Tibial nerve (tissue), 4 donors: ENCODE measurements around the gene SLC7A4. TPM values are rescaled to one million over a fixed set of nuclear protein-coding genes. Genes with fewer than 3 reads are reported as not detected.

Source experiments
- DNase-seq, 2 donors: peaks; one replicate each; pipeline ENCODE4 v3.0.0-alpha.2; 2019; ENCODE audit warnings: low spot score in 2 of 2
- H3K27ac ChIP-seq, 4 donors: fragments of 200-600 bp; sonication (generic) in 3 of 4; one replicate each; pipeline ENCODE4 v1.5.1; 2017 to 2019; ENCODE audit warnings: mild to moderate bottlenecking in 1 of 4
- H3K27me3 ChIP-seq, 2 donors: fragments of 200-600 bp; sonication (generic) in 1 of 2; one replicate each; pipeline versions ENCODE4 v1.5.1 to v1.6.0; 2017 to 2019
- H3K36me3 ChIP-seq, 3 donors: fragments of 200-600 bp; sonication (generic); one replicate each; pipeline ENCODE4 v1.5.1; 2018 to 2019
- H3K4me1 ChIP-seq, 4 donors: fragments of 200-600 bp; sonication (generic) in 3 of 4; one replicate each; pipeline ENCODE4 v1.5.1; 2017 to 2019
- H3K4me3 ChIP-seq, 4 donors: fragments of 200-600 bp; sonication (generic) in 3 of 4; one replicate each; pipeline ENCODE4 v1.5.1; 2017 to 2019; ENCODE audit warnings: mild to moderate bottlenecking in 1 of 4, moderate library complexity in 1 of 4
- H3K9me3 ChIP-seq, 4 donors: fragments of 200-600 bp; sonication (generic) in 3 of 4; one replicate each; pipeline ENCODE4 v1.5.1; 2017 to 2019
- EP300 ChIP-seq, 2 donors: sonication (generic); formaldehyde crosslinking; IDR thresholded peaks; one replicate each; pipeline ENCODE4 v1.6.1; 2017; ENCODE audit warnings: antibody characterized with exemption in 2 of 2, mild to moderate bottlenecking in 1 of 2
- POLR2A ChIP-seq, 2 donors: fragments of 450-650 bp; IDR thresholded peaks; one replicate each; pipeline ENCODE4 v1.6.1; 2017; ENCODE audit warnings: antibody characterized with exemption in 2 of 2, mild to moderate bottlenecking in 2 of 2, moderate library complexity in 2 of 2
- WGBS, 2 donors: methylation state at CpG; one replicate each; pipeline ENCODE4 v1.1.5; 2018; 5-methylcytosine and 5-hydroxymethylcytosine counted together
- total RNA-seq, 4 donors: library from RNA; depleted of rRNA; stranded (reverse); fragments of >200 nt; gene quantifications; one replicate each; pipeline ENCODE4 v1.1.0, GENCODE V29; 2016
- TF ChIP-seq, protein P1 (sequence below), 5 experiments: fragments of 200-600 bp in 3 of 5; fragments of 450-650 bp in 2 of 5; sonication (generic) in 3 of 5; IDR thresholded peaks; one replicate each; pipeline ENCODE4 v1.5.1; 2016 to 2019; ENCODE audit warnings: antibody characterized with exemption in 5 of 5, mild to moderate bottlenecking in 3 of 5, moderate library complexity in 2 of 5

SLC7A4 gene
- total RNA-seq, 4 donors from 2014 or later = 0.22 to 1.3 TPM; not detected in 2

DNA sequence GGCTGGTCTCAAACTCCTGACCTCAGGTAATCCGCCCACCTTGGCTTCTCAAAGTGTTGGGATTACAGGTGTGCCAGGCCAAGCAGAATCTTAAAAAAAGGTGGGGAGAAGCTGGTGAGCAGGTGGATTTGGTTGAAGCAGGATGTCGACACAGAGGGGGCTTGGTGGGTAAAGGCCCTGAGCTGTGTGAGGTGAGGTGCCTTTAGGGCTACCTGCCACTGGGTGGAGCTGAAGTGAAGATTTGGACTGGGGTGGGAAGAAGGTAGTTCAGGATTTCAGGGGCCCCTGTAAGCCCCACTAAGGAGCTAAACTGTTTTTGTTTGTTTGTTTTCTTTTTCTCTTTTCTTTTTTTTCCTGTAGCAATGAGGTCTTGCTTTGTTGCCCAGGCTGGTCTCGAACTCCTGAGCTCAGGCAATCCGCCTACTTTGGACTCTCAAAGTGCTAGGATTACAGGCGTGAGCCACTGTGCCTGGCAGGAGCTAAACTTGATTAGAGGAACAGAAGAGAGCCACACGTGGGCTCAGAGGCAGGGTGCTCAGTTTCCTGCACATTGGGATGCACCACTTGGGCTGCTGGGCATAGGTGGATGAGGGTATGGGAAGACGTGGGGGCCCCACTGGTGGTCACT lies 11.4 kb downstream of the SLC7A4 start:
- H3K36me3 ChIP-seq = no peaks in the 10 kb centered on the region
- DNase-seq = no peak
- H3K4me3 ChIP-seq = no peak overlapping the region
- H3K4me1 ChIP-seq = peaks cover 0 to 3% (median 1%) of the 10 kb centered on the region in 4 donors
- TF ChIP-seq, protein P1, sequence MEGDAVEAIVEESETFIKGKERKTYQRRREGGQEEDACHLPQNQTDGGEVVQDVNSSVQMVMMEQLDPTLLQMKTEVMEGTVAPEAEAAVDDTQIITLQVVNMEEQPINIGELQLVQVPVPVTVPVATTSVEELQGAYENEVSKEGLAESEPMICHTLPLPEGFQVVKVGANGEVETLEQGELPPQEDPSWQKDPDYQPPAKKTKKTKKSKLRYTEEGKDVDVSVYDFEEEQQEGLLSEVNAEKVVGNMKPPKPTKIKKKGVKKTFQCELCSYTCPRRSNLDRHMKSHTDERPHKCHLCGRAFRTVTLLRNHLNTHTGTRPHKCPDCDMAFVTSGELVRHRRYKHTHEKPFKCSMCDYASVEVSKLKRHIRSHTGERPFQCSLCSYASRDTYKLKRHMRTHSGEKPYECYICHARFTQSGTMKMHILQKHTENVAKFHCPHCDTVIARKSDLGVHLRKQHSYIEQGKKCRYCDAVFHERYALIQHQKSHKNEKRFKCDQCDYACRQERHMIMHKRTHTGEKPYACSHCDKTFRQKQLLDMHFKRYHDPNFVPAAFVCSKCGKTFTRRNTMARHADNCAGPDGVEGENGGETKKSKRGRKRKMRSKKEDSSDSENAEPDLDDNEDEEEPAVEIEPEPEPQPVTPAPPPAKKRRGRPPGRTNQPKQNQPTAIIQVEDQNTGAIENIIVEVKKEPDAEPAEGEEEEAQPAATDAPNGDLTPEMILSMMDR (IDR thresholded peaks at IDR 0.05) = no peak
- TF ChIP-seq EP300 (IDR thresholded peaks at IDR 0.05) (no peak), POLR2A (IDR thresholded peaks at IDR 0.05) (no peak)
- 66 to 68% methylated on average over 7 of the region's 7 CpGs for WGBS, 2 donors
- H3K27ac ChIP-seq = no peak overlapping the region
- H3K9me3 ChIP-seq = no peaks in the 10 kb centered on the region
- H3K27me3 ChIP-seq = no peaks in the 10 kb centered on the region

DNA sequence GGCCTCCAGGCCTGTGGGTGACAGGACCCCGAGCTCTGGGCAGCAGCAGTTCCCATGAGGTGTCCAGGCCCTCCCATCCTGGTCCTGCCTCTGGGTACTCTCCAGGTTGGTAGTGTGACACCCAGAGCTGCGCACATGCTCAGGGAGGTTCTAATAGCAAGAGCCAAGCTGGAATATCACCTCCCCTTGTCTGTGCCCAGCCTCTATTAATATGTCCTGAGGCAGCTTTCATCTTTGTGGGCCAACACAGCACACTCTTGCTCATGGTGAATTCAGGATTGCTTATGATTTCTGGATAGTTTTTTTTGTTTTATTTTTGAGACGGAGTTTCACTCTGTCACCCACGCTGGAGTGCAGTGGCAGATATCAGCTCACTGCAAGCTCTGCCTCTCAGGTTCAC lies 14.0 kb downstream of the SLC7A4 start:
- no peak for DNase-seq
- TF ChIP-seq POLR2A (IDR thresholded peaks at IDR 0.05) (no peak), EP300 (IDR thresholded peaks at IDR 0.05) (no peak)
- TF ChIP-seq, protein P1 (IDR thresholded peaks at IDR 0.05) = no peak
- Histone ChIP-seq H3K4me1 (peaks cover 0 to 26% (median 21%) of the 10 kb centered on the region in 4 donors), H3K27ac (no peak overlapping the region), H3K9me3 (no peaks in the 10 kb centered on the region), H3K27me3 (no peaks in the 10 kb centered on the region), H3K36me3 (no peaks in the 10 kb centered on the region), H3K4me3 (no peak overlapping the region)
- WGBS, 2 donors = 93% methylated on average over 4 of the region's 4 CpGs

DNA sequence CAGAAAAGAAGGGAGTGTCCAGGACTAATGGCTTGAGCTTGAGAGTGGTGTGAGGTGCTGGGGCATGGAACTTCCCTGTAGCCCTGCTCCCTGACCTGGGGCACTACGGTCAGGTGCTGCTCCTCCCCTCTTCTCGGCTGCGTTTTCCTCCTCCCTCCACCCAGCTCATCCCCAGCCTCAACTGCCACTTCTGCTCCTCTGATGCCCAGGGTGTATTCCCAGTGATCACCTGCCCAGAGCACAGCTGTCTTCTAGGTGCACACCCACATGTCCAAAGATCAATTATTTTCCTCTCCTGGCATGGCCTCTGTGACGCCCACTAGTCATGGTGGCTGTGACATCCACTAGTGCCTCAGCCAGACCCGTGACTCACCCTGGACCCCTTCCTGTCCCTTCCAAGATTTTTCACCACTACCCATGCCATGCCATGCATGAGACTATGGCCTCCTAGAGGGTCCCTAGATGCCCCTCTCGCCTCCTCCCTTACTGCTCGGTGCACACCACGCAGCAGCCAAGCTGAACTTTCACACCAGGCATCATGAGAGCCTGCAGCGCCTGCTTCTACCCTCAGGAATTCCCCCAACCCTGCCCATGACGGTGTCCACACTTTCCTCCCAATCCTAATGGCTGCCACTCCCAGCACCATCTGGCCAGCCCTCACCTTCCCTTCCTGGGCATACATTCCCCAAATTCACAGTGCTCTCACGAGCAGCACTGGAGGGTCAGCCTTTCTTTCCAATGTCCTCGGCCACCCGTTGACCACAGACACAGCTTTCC lies 15.5 kb downstream of the SLC7A4 start:
- TF ChIP-seq EP300 (IDR thresholded peaks at IDR 0.05) (no peak), POLR2A (IDR thresholded peaks at IDR 0.05) (no peak)
- TF ChIP-seq, protein P1 (IDR thresholded peaks at IDR 0.05) = no peak
- WGBS, 2 donors = 87 to 88% methylated on average over 13 of the region's 13 CpGs
- Histone ChIP-seq H3K9me3 (no peaks in the 10 kb centered on the region), H3K36me3 (no peaks in the 10 kb centered on the region), H3K4me3 (no peak overlapping the region), H3K27ac (no peak overlapping the region), H3K4me1 (peaks cover 0 to 26% (median 21%) of the 10 kb centered on the region in 4 donors), H3K27me3 (no peaks in the 10 kb centered on the region)
- no peak for DNase-seq

DNA sequence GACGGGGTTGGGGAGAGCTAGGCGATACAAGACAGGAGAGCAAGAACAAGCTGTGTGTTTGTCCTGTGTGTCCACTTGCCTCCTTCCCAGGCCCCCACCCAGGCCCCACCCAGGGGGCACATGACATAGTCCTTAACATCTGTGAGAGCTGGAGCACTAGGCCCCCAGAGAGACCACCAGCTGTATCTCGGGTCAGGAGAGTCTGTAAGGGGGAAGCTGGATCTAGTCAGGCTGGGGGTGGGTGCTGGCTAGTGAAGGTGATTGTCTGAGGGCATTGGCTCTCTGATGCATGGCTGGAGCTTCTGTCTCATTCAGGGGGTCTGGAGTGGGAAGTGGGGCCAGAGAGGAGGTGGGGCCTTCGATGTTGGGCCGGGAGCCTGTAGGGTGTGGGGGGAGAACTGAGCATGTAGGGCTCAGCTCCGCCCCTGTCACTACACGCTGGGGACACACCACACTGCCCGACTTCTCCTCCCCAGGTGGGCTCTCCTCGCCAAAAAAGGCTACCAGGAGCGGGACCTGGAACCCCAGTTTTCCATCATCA lies 16.8 kb downstream of the SLC7A4 start:
- Histone ChIP-seq H3K36me3 (no peaks in the 10 kb centered on the region), H3K4me3 (no peak overlapping the region), H3K27me3 (no peaks in the 10 kb centered on the region), H3K27ac (peak overlapping the region in 3 of 4 donors; percentile 75 to 86 (median 82)), H3K9me3 (no peaks in the 10 kb centered on the region), H3K4me1 (peaks cover 0 to 26% (median 21%) of the 10 kb centered on the region in 4 donors)
- TF ChIP-seq POLR2A (IDR thresholded peaks at IDR 0.05) = no peak
- TF ChIP-seq EP300 (IDR thresholded peaks at IDR 0.05) = no peak
- TF ChIP-seq, protein P1 (IDR thresholded peaks at IDR 0.05) = no peak
- no peak for DNase-seq
- WGBS, 2 donors = 40 to 43% methylated on average over 10 of the region's 10 CpGs
